Measurements from ENCODE around the gene RRBP1.

The RRBP1 gene

GRCh38 chr20:17683218-17684076 lies 1.4 kb upstream of the RRBP1 start:
- DNase-seq (ENCODE audit: low spot score) = no peak

DNA sequence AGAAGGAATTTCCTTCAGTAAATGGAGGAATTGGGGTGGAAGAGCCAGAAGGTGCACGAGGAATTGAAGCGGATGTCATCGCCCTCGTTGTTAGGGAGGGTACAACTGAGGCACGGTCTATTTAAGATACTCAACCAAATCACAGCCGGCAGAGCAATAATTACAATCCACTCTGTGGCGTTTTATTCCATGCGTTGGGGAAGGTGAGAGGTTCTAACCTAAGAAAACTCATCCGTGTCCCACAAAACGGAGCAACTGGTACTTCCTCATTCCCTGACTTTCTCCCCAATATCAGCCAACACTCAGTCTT lies 802 bp upstream of the RRBP1 start:
- no peak for DNase-seq (ENCODE audit: low spot score)

DNA sequence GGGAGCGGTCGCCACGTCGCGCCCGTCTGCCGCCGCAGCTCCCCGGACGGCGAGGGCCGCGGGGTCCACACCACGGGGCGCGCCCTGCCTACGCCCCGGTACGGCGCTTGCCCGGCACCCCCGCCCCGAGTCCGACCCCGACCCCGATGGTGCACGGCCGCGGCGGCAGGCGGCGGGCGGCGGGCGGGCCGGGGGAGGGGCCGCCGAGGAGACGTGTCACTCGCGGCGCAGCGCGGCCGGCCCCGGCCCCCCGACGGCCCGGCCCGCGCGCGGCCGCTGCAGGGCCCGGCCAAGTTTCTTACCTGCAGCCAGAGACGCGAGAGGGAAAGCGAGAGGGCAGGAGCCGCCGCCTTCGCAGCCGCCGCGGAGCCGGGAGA lies 328 bp downstream of the RRBP1 start:
- no peak for DNase-seq (ENCODE audit: low spot score)

DNA sequence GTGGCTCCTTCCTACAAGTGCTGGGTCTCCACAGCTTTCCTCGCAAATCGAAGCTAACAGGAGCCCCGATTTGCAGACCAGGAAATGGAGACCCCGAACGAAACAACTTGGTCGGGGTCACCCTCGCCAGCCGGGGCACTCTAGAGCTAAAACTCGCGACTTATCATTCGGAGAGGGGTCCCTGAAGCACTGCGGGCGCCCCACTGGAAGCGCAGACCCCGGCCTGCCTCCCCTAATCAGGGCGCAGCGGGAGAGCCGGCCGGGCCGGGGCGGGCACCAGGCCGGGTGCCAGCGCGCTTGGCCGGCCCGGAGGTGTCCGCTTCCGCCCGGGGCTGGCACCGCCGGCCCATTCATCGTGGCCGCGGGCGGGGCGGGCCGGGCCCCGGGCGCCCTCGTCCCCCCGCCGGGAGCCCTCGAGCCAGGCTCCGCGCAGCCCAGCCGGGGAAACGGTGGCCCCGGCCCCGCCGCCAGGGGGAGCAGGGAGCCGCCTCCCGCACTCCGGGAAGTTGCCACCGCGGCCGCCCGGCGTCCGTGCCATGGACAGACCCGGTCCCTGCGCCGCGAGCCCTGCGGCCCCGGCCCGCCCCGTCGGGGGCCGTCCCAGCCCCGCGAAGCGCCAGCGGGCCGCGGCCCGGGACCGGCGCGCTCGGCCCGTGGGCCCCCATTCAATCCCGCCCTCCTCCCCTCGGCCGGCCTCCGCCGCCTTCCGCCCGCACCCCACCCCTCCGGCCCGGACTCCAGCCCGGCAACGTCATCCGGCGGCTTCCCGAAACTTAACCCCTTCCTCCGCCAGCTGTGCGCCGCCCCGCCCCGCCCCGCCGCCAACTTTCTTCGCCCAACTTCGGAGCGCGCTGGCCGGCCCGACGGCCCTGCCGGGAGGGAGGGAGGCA lies 961 bp downstream of the RRBP1 start:
- peak; percentile 93 for DNase-seq (ENCODE audit: low spot score)

DNA sequence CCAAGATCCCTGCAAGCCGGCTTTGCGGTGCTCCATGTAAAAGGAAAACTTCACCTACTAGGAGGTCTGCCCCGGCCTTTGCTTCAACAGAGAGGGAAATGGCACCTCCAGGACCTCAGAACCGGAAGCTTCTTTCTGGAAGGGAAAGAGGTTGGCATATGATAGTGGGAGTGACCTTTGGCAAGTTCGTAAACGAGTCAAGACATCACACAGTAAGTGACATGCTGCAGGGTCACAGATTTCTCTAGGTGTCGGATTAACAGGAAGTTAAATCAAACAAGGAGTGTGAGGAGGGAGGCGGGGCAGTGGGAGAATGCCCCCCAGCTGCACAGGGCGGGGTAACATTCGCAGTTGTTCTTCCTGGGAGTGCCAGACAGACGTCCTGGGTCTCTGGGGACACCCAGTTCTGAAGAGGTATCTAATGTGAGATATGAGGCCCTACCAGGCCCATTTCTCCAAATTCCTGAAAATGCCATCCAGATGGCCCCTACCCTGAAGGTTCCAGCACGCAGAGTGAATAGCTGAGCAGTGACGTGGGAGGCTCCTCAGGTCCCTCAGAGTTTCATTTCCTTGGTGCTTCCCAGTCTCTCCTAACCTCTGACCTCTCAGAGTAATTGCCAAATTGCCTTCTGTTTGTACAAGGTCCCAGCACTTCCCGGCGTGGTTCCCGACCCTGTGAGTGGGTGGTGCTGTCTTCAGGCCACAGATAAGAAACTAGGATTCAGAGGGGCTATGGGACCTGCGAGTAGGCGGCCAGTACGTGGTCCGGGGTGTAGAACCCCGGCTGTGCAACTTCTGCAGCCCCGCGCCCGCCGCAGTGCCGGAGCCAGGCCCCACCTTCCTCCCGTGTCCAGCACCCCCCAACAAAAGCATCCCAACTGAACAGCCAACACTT lies 1.9 kb downstream of the RRBP1 start:
- DNase-seq (ENCODE audit: low spot score) = peak; percentile 70

- no peak for DNase-seq (ENCODE audit: low spot score)
Measured at GRCh38 chr20:17678886-17679285, 3.2 kb downstream of the RRBP1 start.

GRCh38 chr20:17678295-17678694 lies 3.7 kb downstream of the RRBP1 start:
- DNase-seq (ENCODE audit: low spot score) = no peak

DNA sequence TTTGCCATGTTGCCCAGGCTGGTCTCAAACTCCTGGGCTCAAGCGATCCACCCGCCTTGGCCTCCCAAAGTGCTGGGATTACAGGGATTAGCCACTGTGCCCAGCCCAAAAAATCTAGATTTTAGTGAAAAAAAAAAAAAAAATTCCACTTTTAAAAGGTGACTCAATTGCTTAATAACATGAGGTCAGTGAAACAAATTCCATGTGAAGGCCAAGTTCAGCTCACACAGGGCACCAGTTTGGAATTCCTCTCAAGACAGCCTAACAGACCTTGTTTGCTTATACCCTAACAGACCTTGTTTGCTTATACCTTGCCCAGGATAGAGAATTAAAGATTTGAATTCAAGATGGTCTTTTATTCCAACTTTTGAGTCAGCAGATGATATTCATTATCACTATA lies 5.1 kb downstream of the RRBP1 start:
- DNase-seq (ENCODE audit: low spot score) = peak; percentile 37

- DNase-seq (ENCODE audit: low spot score) = no peak
Measured at GRCh38 chr20:17676378-17676759, 5.7 kb downstream of the RRBP1 start.

GRCh38 chr20:17675519-17676377 lies 6.3 kb downstream of the RRBP1 start:
- no peak for DNase-seq (ENCODE audit: low spot score)

DNA sequence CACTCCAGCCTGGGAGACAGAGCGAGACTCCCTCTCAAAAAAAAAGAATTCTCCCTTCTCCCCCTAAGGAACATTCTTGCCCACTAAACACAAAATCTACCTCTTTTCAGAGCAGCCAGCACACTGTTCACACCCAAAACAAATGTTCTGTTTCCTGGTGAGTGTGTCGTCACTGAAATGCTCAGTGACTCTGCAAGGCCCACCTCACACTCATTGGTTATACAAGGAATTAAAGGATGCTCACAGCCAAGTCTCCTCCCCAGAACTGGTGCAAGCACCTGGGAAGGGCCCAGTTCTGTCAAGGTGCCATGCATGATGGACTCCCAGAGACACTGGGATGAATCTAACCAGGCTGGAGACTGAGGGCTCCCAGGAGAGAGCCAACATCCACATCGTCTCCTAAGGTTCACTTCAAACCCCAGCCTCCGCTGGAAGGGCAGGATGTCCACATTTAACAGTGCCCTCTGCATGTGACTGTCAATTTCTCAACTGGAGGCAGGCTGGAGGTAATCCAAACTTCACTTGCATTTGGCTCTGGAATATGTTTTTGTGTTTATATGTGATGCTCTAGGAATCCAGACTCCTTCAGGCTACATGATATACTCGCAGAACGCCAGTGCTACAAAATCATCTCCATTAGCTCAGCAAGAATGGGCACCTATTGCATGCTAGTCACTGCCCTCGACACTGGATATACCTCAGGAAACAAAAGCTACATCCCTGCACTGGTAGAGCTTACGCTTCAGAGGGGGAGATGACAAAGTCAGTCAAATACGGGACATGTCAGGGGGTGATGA lies 7.1 kb downstream of the RRBP1 start:
- no peak for DNase-seq (ENCODE audit: low spot score)

GRCh38 chr20:17673084-17673483 lies 9.0 kb downstream of the RRBP1 start:
- DNase-seq (ENCODE audit: low spot score) = no peak

DNA sequence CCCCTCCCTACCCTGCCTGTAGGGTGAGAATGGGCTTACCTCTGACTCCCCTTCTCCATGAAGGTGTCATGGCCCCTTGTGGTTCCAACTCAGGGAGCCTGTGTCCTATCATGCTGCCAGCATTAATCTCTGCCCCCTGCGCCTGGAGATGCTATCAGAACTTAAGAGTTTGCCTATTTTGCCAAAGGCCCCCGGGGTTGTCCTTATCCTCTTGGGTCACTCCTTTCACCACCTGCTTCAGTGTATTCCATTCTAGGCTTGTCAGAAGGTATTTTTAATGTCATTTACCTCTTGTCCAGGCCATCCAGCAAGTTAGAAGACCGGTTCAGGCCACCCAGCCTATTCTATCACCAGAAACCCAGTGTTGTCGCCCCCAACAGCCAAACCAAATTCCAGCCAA lies 10.5 kb downstream of the RRBP1 start:
- no peak for DNase-seq (ENCODE audit: low spot score)

DNA sequence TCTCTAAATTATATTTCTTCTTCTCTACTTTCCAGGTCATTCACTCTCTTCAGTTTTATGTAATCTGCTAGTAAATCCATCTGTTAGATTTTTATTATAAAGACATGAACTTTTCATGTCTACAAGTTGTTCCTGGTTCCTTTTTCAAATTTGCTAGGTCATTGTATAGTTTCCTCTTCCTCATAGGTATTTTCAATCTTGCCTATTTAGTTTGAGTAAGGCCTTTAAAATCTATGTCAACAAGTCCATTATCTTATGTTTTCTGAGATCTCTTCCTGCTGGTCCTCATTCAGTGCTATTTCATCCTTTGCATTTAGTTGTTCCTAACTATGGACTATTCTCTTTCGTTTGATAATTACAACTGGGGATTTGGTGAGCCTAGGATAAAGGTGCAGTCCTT lies 11.0 kb downstream of the RRBP1 start:
- no peak for DNase-seq (ENCODE audit: low spot score)

- no peak for DNase-seq (ENCODE audit: low spot score)
Measured at GRCh38 chr20:17669306-17669931, 12.6 kb downstream of the RRBP1 start.

GRCh38 chr20:17668432-17668831 lies 13.6 kb downstream of the RRBP1 start:
- no peak for DNase-seq (ENCODE audit: low spot score)

- no peak for DNase-seq (ENCODE audit: low spot score)
Measured at GRCh38 chr20:17667445-17667844, 14.6 kb downstream of the RRBP1 start.

DNA sequence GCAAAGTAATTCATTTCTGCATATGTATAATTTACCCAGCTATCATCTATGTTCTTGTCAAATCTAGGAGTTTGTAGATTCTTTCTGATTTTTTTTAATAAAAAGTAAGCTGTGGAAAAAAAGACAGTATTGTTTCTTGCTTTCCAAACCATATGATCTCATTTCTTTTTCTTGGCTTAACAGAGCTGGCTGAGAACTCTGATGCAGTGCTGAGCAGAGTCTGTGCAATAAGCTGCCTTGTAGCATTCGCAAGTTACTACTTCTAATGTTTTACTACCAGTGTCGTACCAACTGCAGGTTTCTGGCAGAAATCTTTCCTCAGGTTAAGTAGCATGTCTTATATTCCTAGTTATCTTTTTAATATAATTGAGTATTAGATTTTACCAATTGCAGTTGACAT lies 15.6 kb downstream of the RRBP1 start:
- DNase-seq (ENCODE audit: low spot score) = peak; percentile 38

GRCh38 chr20:17665756-17666155 lies 16.3 kb downstream of the RRBP1 start:
- DNase-seq (ENCODE audit: low spot score) = no peak

- DNase-seq (ENCODE audit: low spot score) = no peak
Measured at GRCh38 chr20:17664025-17664633, 17.9 kb downstream of the RRBP1 start.
